Right renal pelvis (tissue), 4 donors: ENCODE measurements around the gene DERL3. TPM values are rescaled to one million over a fixed set of nuclear protein-coding genes. Genes with fewer than 3 reads are reported as not detected.

Experiments
- DNase-seq, 4 donors: peaks; one replicate each; pipeline ENCODE4 v3.0.0-alpha.2; 2013; ENCODE audit warnings: low read depth in 4 of 4, low spot score in 3 of 4, missing footprints in 1 of 4
- polyA plus RNA-seq, 4 donors: library from polyadenylated mRNA; unstranded; fragments of 120-200 nt; gene quantifications; one replicate each; pipeline ENCODE4 v1.2.1, GENCODE V29; 2013; ENCODE audit not compliant: insufficient read length in 4 of 4

DERL3 gene
- polyA plus RNA-seq, 4 donors: 3.6 to 6.1 (median 4.7) TPM

DNA sequence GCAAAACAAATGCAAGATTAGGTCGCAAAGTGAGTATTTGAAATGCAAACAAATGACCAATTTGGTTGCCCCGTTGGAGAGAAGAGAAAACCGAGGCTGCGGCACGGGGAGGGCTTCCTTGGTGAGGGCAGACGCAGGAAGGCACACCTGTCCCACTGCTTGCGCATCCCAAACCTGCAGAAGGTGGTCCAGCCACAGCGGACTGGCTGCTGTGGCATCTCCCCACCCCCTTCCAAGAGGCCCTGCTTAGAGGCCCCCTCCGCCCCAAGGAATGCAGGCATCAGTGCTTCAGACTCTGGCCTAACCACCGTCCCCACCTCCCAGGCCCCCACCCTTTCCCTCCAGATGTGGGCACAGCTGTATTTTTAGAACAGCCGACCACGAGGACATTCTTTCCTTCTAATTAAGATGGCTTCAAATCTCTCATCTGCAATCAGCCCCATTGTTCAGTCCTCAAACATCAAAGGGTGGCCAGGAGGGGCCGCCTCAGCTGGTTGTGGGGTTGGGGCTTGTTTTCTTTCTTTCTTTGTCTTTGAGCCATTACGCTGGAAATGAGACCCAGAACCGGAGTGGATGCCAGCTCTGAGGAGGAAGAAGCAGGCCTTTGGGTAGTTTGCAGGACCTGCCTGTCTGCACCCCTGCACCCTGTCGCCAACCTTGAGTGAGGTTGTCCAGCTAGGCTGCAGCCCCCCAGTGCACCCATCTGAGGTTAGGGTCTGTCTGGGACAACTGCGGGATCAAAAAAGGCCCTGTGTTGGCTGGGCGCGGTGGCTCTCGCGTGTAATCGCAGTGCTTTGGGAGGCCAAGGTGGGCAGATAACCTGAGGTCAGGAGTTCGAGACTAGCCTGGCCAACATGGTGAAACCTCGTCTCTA, 9.4 kb upstream of the DERL3 start:
- DNase-seq: no peak

DNA sequence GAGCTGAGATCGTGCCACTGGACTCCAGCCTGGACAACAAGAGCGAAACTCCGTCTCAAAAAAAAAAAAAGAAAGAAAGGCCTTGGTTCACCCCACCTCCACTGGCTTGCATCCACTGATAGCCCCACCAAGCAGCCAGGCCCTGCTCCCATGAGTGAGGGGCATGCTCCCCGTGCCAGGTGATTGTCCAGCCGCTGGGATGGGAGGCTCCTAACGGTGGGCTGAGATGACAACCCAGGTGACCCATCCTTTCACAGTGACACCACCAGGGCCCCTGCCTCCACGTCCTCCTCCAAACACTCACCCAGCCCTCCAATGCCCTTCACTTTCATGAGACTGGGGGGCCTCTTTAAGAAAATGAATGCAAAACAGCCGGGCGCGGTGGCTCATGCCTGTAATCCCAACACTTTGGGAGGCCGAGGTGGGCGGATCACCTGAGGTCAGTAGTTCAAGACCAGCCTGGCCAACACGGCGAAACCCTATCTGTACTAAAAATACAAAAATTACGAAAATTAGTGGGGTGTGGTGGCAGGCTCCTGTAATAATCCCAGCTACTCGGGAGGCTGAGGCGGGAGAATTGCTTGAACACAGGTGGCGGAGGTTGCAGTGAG, 8.6 kb upstream of the DERL3 start:
- DNase-seq: no peak

GRCh38 chr22:23846081-23846469, 7.3 kb upstream of the DERL3 start:
- no peak for DNase-seq

- DNase-seq: no peak
Observed at GRCh38 chr22:23845265-23846080, 6.7 kb upstream of the DERL3 start.

DNA sequence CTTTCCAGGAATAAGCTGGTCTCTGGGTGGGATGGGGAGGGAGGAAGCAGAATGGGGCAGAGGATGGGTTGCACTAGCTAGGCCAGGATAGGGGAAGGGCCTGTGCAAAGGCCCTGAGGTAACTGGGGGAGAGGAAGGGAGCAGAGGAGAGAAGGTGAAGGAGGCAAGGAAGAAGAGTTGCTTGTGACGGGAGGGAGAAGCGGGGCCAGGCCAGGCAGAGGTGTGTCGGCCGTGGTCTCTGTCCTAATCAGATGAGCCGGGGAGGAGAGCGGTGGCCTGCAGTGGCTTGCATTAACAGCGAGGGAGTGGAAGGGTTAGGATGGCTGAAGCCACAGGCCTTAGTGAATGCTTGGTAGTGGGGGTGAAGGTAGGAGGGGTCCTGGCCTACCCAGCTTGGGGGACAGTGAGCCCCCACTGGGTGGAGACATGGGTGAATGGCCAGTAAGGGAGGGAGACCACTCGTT, 6.0 kb upstream of the DERL3 start:
- DNase-seq: no peak

DNA sequence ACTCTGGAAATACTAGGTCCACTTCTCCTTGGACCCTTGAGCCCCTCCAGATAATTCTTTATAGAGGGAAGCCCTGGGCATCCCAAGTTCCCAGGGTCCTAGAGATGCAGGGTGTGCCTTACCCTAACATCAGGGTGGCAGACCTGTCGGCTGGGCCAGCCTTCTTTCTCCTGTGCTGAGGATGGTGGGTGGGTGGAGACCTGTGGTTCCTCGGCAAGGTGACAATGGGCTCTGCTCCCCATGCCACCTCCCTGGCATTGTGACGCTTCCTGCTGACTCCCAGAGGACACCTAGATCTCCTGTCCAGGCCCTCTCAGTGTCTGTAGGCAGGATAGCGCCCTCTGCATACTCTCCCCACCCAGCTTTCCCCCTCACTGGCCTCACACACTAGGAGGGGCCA, 3.8 kb upstream of the DERL3 start:
- no peak for DNase-seq

DNA sequence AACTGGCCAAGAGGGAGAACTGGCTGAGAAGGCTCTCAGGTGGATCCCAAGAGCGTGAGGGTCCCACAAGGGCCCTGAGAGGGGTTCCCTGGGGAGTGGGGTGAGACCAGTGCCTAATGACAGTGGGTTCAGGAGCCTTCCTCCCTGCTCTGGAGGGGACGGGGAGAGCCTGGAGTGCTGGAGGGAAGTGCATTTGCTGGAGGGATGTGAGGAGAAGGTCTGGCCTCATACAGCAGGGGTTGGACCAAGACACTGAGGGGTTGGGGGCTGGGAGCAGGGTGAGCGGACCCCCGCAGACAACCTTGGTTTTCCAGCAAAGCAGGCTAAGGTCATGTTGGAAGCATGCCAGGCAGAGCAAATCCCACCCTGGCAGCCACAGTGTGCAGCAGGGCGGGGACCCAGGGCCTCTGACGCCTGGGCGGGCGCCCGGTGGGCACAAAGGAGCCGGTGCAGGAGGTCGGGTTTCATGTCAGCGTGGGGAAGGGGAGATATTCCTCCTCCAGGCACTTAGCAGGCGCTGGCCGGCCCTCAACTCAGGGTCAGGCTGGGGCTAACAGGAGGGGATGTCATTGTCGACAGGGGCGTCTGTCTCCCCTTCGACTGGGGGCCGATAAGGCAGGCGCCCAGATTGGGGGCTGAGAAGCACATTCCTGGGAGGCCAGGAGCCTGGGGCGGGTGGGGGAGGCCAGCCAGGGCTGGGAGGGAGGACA, 3.1 kb upstream of the DERL3 start:
- DNase-seq: no peak

DNA sequence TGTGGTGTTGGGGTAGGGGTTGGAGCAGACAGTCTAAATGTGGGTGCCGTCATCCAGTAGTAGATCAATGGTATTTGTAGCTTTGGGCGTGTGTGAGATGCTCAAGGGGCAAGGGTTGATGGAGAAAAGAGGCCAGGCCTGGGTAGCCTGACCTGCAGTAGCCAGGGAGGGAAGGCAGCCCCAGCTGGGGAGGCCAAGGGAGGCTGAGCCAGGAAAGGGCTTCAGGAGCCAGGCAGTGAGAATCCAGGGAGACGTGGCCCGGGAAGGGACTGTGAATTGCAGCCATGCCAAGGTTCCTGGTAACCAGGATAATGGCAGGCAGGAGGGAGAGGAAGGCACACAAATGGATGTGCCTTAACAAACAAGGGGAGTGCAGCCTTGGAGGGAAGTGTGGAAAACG, 2.5 kb upstream of the DERL3 start:
- DNase-seq: no peak

DNA sequence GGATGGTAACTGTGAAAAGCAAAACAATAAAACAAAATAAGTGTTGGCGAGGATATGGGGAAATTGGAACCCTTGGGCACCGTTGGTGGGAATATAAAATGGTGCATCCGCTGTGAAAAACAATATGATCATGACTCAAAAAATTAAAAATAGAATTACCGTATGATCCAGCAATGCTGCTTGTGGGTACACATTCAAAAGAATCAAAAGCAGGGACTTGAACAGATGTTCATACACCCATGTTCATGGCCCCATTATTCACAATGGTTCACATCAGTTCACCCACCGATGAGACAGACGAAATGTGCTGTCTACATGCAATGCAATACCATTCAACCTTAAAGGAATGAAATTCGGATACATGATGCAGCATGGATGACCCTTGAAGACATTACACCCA, 1.2 kb upstream of the DERL3 start:
- no peak for DNase-seq

DNA sequence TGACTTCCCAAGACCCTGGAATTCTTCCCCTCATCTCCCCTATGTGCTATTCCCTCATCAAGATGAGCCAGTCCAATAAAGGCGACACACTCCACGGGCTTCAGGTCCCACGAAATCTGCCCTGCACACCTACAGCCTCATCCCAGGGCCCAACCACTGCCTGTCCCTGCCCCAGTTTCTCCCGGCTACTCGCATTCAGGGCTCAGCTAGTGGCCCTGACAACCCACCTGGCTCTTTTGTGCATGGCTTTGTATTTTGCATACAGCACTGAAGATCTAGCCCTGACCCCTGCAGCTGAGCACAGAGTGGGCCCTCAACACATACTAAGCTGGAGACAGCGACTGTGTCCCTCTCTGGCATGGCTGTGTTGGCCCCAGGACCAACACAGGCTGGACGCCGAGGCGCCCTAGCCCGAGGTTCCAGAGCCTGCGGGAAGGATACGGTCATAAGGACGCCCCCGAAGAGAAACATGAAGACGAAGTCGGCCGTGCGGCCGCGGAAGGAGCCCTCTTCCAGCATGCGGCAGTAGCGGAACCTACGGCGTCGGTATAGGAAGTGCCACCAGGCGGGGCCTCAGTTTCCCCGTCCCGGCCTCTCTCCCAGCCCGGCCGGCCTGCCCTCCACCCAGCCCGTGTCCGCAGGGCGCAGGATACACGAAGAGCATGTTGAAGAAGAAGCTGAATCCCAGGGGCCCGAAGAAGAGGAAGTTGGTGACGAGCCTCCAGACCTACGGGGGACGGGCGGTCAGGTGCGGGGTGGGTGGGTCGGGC, 710 bp downstream of the DERL3 start:
- DNase-seq: no peak

DNA sequence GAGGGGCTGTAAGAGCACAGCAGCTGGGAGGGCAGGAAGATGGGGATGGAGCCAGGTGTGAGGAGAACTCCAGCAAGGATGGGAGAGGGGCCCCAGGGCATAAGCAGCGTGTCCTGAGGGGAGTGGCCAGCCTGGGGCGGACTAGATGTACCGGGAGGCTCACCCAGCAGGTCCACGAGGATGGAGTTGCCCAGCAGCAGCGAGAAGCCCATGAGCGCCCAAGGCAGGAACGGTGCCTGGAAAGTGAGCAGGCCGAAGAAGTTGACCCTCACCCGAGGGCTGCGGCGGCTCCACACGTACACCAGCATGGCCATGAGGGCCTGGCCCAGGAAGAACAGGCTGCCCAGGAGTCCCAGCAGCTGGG, 1.3 kb downstream of the DERL3 start:
- no peak for DNase-seq

GRCh38 chr22:23836692-23837495, 1.9 kb downstream of the DERL3 start:
- DNase-seq: no peak

DNA sequence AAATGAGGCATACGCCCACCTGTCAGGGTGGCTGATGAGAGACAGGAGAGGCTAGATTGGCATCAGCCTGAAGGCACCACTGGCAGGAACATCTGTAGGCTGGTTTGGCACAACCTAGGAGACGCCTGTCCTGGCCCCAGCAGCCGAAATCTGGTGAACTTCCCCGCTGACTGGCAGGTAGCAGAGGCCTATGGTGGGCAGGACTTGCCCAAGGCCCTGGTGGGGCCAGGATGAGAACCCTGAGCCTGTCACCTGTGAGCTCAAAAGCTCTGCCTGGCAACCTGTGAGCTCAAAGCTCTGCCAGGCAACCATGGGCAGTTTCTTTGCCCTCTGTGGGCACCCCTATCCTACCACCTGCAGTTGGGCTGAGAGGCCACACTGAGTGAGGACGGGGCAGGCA, 2.5 kb downstream of the DERL3 start:
- DNase-seq: no peak

DNA sequence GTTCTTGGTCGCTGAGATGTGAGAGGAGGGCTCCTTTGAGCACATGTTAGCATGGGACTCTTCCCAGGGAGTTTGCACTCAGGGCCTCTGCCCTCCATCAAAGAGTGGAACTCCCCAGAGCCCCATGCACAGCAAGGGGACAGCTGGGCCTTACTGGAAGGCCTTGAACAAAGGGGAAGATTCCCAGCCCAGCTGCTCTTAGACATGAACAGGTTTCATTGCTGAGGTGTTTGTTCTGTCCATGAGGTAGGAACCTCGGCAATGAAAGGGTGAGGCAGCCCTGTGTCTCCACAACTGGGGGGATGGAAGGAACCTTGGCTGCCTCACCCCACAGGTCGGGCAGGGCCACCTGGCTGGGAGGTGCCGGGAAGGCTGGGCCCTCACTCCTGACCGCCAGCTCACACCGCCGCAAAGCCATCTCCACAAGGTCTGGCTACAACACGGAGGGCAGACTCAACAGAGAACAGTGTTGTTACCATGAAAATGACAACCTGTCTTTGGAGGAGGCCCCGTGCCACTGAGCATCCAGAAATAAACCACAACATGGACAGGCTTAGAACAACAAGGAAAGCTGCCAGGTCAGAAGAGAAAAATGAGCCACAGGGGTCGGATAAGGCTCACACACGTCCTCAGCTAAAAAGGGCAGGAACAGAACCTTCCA, 3.2 kb downstream of the DERL3 start:
- no peak for DNase-seq

DNA sequence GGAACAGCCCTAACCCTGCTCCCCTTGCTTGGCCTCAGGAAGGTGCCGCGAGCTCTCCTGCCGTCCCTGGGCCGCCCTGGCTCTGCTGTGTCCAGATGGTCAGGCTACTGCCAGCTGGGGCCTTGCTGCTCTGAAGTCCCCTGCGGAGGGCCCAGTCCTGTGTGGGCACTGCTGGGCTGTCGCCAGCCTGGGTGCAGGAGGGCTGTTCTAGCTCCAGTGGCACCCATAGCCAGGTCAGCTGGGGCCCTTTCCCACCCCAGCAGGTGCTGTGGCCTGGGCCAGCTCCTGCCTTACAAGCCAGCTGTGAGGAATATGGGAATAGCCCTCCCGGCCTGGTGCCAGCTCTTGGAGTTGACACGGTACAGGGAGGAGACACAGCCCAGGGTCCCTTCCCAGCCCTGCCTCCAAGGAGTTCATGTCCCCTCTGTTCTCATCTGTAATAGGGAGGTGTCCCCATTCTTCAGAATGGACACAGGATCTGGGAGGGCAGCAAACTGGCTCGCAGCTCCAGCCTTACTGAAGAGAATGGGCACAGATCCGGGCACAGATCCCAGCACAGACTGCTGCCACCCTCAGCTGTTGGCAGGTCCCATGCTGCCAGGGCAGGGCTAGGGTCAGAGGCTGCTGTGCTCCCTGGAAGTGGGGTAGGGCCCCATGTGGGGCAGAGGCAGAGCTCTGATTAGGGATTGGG, 3.9 kb downstream of the DERL3 start:
- no peak for DNase-seq

- DNase-seq: no peak
Observed at GRCh38 chr22:23834406-23834792, 4.4 kb downstream of the DERL3 start.

DNA sequence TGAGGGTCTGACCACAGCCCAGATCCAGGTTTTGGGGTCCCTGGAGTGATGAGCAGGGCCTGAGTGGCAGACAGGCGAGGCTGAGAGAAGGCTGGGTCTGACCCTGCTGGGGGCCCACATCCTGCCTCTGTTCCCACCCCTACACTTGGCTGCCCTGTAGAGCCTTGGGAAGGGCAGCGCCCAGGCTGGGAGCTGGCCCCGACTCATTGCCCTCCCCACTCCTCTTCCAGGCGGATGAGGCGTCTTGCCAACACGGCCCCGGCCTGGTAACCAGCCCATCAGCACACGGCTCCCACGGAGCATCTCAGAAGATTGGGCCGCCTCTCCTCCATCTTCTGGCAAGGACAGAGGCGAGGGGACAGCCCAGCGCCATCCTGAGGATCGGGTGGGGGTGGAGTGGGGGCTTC, 4.9 kb downstream of the DERL3 start:
- DNase-seq: no peak
